Neural progenitor cell (in vitro differentiated cells): ENCODE data around the gene BCL7A.

Experiments used
- EZH2 ChIP-seq: fragments of 200-600 bp; sonication (generic); IDR thresholded peaks from 2 replicates; pipeline ENCODE4 v1.6.1; 2017; ENCODE audit warnings: antibody characterized with exemption, mild to moderate bottlenecking, moderate library complexity
- EZH2phosphoT487 ChIP-seq: fragments of 200-600 bp; sonication (generic); IDR thresholded peaks from 2 replicates; pipeline ENCODE4 v1.6.1; 2017; ENCODE audit warnings: antibody characterized with exemption
- TF ChIP-seq, protein P1 (sequence below): fragments of 200-600 bp; sonication (generic); IDR thresholded peaks from 2 replicates; pipeline ENCODE4 v1.5.1; 2017; ENCODE audit warnings: antibody characterized with exemption, mild to moderate bottlenecking

DNA sequence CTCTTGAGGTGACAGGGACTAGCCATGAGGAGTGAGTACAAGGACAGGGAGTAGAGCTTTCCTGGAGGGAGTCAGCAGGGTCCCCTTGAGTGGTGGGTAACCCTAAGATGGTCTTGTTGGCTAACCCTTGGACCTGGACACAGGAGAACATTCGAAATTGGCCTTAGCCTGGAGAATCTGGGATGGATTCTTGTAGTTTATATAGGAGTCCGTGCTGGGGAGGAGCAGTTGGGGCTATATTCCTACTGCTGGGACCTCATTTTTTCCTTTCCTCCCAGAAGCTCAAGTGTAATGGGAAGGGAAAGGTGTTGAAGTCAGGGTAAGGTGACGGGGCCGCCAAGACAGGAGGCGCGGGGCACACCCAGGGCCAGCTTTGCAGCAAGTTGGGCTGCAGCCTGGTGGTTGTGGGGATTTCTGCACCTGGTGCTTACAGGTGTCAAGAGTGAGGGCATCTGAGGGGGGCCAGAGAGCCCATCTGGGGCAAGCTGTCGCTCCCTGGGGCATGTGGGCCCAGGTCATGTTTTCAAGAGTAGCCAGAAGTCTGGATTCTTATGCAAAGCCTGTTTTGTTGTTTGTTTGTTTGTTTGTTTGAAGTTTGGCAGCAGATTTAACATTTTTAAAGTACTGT lies 5.1 kb downstream of the BCL7A start:
- TF ChIP-seq, protein P1, sequence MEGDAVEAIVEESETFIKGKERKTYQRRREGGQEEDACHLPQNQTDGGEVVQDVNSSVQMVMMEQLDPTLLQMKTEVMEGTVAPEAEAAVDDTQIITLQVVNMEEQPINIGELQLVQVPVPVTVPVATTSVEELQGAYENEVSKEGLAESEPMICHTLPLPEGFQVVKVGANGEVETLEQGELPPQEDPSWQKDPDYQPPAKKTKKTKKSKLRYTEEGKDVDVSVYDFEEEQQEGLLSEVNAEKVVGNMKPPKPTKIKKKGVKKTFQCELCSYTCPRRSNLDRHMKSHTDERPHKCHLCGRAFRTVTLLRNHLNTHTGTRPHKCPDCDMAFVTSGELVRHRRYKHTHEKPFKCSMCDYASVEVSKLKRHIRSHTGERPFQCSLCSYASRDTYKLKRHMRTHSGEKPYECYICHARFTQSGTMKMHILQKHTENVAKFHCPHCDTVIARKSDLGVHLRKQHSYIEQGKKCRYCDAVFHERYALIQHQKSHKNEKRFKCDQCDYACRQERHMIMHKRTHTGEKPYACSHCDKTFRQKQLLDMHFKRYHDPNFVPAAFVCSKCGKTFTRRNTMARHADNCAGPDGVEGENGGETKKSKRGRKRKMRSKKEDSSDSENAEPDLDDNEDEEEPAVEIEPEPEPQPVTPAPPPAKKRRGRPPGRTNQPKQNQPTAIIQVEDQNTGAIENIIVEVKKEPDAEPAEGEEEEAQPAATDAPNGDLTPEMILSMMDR: no peak
- TF ChIP-seq EZH2 (no peak), EZH2phosphoT487 (no peak)
